Activated T-cell treated with anti-CD3 and anti-CD28 coated beads, Interleukin-2, amount 50 U/mL, for 4 hours (primary cell): ENCODE results near the gene TNNI3K. TPM values are rescaled to one million over a fixed set of nuclear protein-coding genes. Genes with fewer than 3 reads are reported as not detected.

Source experiments
- ATAC-seq, 2 donors: fragments of 200-7000 bp; cut with Tn5 transposase; one replicate each; pipeline ENCODE4 v1.10.0; 2021
- DNase-seq: peaks from one replicate; pipeline ENCODE4 v3.0.0-alpha.2; 2020
- H3K27me3 Mint-ChIP-seq: one replicate; pipeline ENCODE4 v1.8.0; 2021; ENCODE audit warnings: low read depth, mixed read lengths
- H3K36me3 Mint-ChIP-seq: one replicate; pipeline ENCODE4 v1.8.0; 2022; ENCODE audit warnings: mixed read lengths; ENCODE audit not compliant: insufficient read depth
- H3K4me1 Mint-ChIP-seq: one replicate; pipeline ENCODE4 v1.8.0; 2021; ENCODE audit warnings: low read depth, mixed read lengths
- H3K4me3 Mint-ChIP-seq: one replicate; pipeline ENCODE4 v1.8.0; 2021; ENCODE audit warnings: mild to moderate bottlenecking, moderate library complexity, mixed read lengths
- H3K9me3 Mint-ChIP-seq: one replicate; pipeline ENCODE4 v1.8.0; 2021; ENCODE audit warnings: mixed read lengths
- total RNA-seq, 3 donors: library from RNA; stranded (reverse); gene quantifications; one replicate each; pipeline ENCODE4 v1.2.1, GENCODE V29; 2021

TNNI3K gene
- total RNA-seq, 3 donors from 2014 or later = not detected

- H3K9me3 Mint-ChIP-seq = no peaks in the 10 kb centered on the region
- no peaks in the 10 kb centered on the region for H3K27me3 Mint-ChIP-seq
- DNase-seq = no peak
- H3K4me3 Mint-ChIP-seq = no peak overlapping the region
- no peaks in the 10 kb centered on the region for H3K4me1 Mint-ChIP-seq
- ATAC-seq = no peak
- no peaks in the 10 kb centered on the region for H3K36me3 Mint-ChIP-seq
Observed at GRCh38 chr1:74333244-74333643, 98.1 kb downstream of the TNNI3K start.

GRCh38 chr1:74334147-74334546, 99.0 kb downstream of the TNNI3K start:
- no peak overlapping the region for H3K4me3 Mint-ChIP-seq
- ATAC-seq (no peak), DNase-seq (no peak)
- H3K27me3 Mint-ChIP-seq = no peaks in the 10 kb centered on the region
- H3K9me3 Mint-ChIP-seq = no peaks in the 10 kb centered on the region
- no peaks in the 10 kb centered on the region for H3K4me1 Mint-ChIP-seq
- no peaks in the 10 kb centered on the region for H3K36me3 Mint-ChIP-seq

GRCh38 chr1:74340656-74341055, 105.5 kb downstream of the TNNI3K start:
- H3K4me1 Mint-ChIP-seq = no peaks in the 10 kb centered on the region
- ATAC-seq (no peak), DNase-seq (no peak)
- H3K27me3 Mint-ChIP-seq = no peaks in the 10 kb centered on the region
- H3K4me3 Mint-ChIP-seq = no peak overlapping the region
- no peaks in the 10 kb centered on the region for H3K9me3 Mint-ChIP-seq
- H3K36me3 Mint-ChIP-seq = no peaks in the 10 kb centered on the region

- no peaks in the 10 kb centered on the region for H3K9me3 Mint-ChIP-seq
- H3K4me1 Mint-ChIP-seq = no peaks in the 10 kb centered on the region
- H3K4me3 Mint-ChIP-seq = no peak overlapping the region
- ATAC-seq (no peak), DNase-seq (no peak)
- no peaks in the 10 kb centered on the region for H3K36me3 Mint-ChIP-seq
- no peaks in the 10 kb centered on the region for H3K27me3 Mint-ChIP-seq
Observed at GRCh38 chr1:74341702-74342339, 106.6 kb downstream of the TNNI3K start.

GRCh38 chr1:74343216-74343615, 108.0 kb downstream of the TNNI3K start:
- ATAC-seq (no peak), DNase-seq (no peak)
- Mint-ChIP-seq H3K36me3 (no peaks in the 10 kb centered on the region), H3K4me1 (no peaks in the 10 kb centered on the region), H3K4me3 (no peak overlapping the region), H3K27me3 (no peaks in the 10 kb centered on the region), H3K9me3 (no peaks in the 10 kb centered on the region)

- DNase-seq = no peak
- no peaks in the 10 kb centered on the region for H3K4me1 Mint-ChIP-seq
- H3K4me3 Mint-ChIP-seq = no peak overlapping the region
Observed at GRCh38 chr1:74344387-74344786, 109.2 kb downstream of the TNNI3K start.

GRCh38 chr1:74356493-74356892, 121.3 kb downstream of the TNNI3K start:
- DNase-seq (no peak), ATAC-seq (no peak)
- peaks cover 2% of the 10 kb centered on the region for H3K36me3 Mint-ChIP-seq
- no peaks in the 10 kb centered on the region for H3K27me3 Mint-ChIP-seq
- H3K9me3 Mint-ChIP-seq = no peaks in the 10 kb centered on the region
- no peaks in the 10 kb centered on the region for H3K4me1 Mint-ChIP-seq
- H3K4me3 Mint-ChIP-seq = no peak overlapping the region

More at GRCh38 chr1:74344387-74344786, 109.2 kb downstream of the TNNI3K start:
- Mint-ChIP-seq H3K36me3 (no peaks in the 10 kb centered on the region), H3K9me3 (no peaks in the 10 kb centered on the region), H3K27me3 (no peaks in the 10 kb centered on the region)
- ATAC-seq = no peak

- DNase-seq = no peak
- Mint-ChIP-seq H3K36me3 (peaks cover 2% of the 10 kb centered on the region), H3K4me3 (no peak overlapping the region), H3K4me1 (no peaks in the 10 kb centered on the region), H3K27me3 (no peaks in the 10 kb centered on the region), H3K9me3 (no peaks in the 10 kb centered on the region)
- ATAC-seq = no peak
Observed at GRCh38 chr1:74357150-74357549, 122.0 kb downstream of the TNNI3K start.

GRCh38 chr1:74357756-74358155, 122.6 kb downstream of the TNNI3K start:
- ATAC-seq (no peak), DNase-seq (no peak)
- H3K4me3 Mint-ChIP-seq = no peak overlapping the region
- no peaks in the 10 kb centered on the region for H3K4me1 Mint-ChIP-seq
- no peaks in the 10 kb centered on the region for H3K9me3 Mint-ChIP-seq
- no peaks in the 10 kb centered on the region for H3K27me3 Mint-ChIP-seq
- peaks cover 2% of the 10 kb centered on the region for H3K36me3 Mint-ChIP-seq

GRCh38 chr1:74362691-74363090, 127.5 kb downstream of the TNNI3K start:
- DNase-seq (no peak), ATAC-seq (no peak)
- Mint-ChIP-seq H3K27me3 (no peaks in the 10 kb centered on the region), H3K4me3 (no peak overlapping the region), H3K9me3 (no peaks in the 10 kb centered on the region), H3K36me3 (no peaks in the 10 kb centered on the region), H3K4me1 (no peaks in the 10 kb centered on the region)

GRCh38 chr1:74363220-74363619, 128.0 kb downstream of the TNNI3K start:
- Mint-ChIP-seq H3K36me3 (no peaks in the 10 kb centered on the region), H3K4me1 (no peaks in the 10 kb centered on the region), H3K4me3 (no peak overlapping the region), H3K9me3 (no peaks in the 10 kb centered on the region), H3K27me3 (no peaks in the 10 kb centered on the region)
- no peak for DNase-seq
- ATAC-seq = no peak

- ATAC-seq = no peak
- DNase-seq = no peak
- no peaks in the 10 kb centered on the region for H3K4me1 Mint-ChIP-seq
- H3K9me3 Mint-ChIP-seq = no peaks in the 10 kb centered on the region
- H3K36me3 Mint-ChIP-seq = no peaks in the 10 kb centered on the region
- no peaks in the 10 kb centered on the region for H3K27me3 Mint-ChIP-seq
- H3K4me3 Mint-ChIP-seq = no peak overlapping the region
Observed at GRCh38 chr1:74367175-74367813, 132.1 kb downstream of the TNNI3K start.

- Mint-ChIP-seq H3K4me1 (no peaks in the 10 kb centered on the region), H3K9me3 (no peaks in the 10 kb centered on the region), H3K36me3 (no peaks in the 10 kb centered on the region), H3K4me3 (no peak overlapping the region), H3K27me3 (no peaks in the 10 kb centered on the region)
- ATAC-seq (no peak), DNase-seq (no peak)
Observed at GRCh38 chr1:74368335-74368734, 133.1 kb downstream of the TNNI3K start.

- H3K36me3 Mint-ChIP-seq = no peaks in the 10 kb centered on the region
- H3K4me1 Mint-ChIP-seq = no peaks in the 10 kb centered on the region
- H3K27me3 Mint-ChIP-seq = no peaks in the 10 kb centered on the region
- no peak for ATAC-seq
- H3K9me3 Mint-ChIP-seq = no peaks in the 10 kb centered on the region
- H3K4me3 Mint-ChIP-seq = no peak overlapping the region
- DNase-seq = no peak
Observed at GRCh38 chr1:74375376-74375775, 140.2 kb downstream of the TNNI3K start.

GRCh38 chr1:74380252-74380651, 145.1 kb downstream of the TNNI3K start:
- Mint-ChIP-seq H3K4me1 (no peaks in the 10 kb centered on the region), H3K27me3 (no peaks in the 10 kb centered on the region), H3K36me3 (no peaks in the 10 kb centered on the region), H3K4me3 (no peak overlapping the region), H3K9me3 (no peaks in the 10 kb centered on the region)
- DNase-seq (no peak), ATAC-seq (no peak)
